Measurements from ENCODE around the gene BOLA2B.
"Not testable (repeated sequence)": the region's sequence is repeated elsewhere in the genome, so short reads cannot be mapped to it uniquely, and the experiment has no call there.

Gene BOLA2B

GRCh38 chr16:30193615-30194014, at the start of gene BOLA2B, which contains the start of gene SLX1A:
Gene BOLA2B, minus strand, starts transcription at chr16:30193666. Its CDS starts 71 bp downstream, at chr16:30193595.
Gene SLX1A, plus strand, starts transcription at chr16:30193875. Its CDS starts 210 bp downstream, at chr16:30194085.
- not testable (repeated sequence) for H3K4me3 Mint-ChIP-seq; H3K27me3 Mint-ChIP-seq (ENCODE audit: low read depth); H3K4me1 Mint-ChIP-seq; H3K36me3 Mint-ChIP-seq (ENCODE audit: low read depth); H3K27ac Mint-ChIP-seq; H3K9me3 Mint-ChIP-seq

DNA sequence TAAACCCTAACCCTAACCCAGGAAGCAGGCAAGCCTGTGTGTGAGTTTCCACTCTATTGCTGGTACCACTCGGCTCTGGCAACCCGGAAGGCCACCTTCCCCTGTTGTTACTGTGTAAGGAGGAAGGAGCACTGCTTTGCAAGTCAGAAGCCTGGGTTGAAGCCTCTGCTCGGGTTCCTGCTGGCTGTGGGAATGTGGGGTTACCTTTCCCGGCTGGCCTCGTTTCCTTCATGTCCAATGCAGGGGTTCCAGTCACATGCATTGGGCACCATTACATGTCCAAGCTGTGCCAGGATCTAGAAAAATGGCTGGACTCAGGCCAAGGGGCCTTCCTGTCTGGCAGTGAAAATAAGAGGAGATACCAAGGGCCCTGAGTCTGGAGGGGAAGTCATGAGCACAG, 23.6 kb upstream of the BOLA2B start:
- H3K27ac Mint-ChIP-seq; H3K27me3 Mint-ChIP-seq (ENCODE audit: low read depth); H3K36me3 Mint-ChIP-seq (ENCODE audit: low read depth); H3K4me1 Mint-ChIP-seq; H3K9me3 Mint-ChIP-seq; H3K4me3 Mint-ChIP-seq: not testable (repeated sequence)

DNA sequence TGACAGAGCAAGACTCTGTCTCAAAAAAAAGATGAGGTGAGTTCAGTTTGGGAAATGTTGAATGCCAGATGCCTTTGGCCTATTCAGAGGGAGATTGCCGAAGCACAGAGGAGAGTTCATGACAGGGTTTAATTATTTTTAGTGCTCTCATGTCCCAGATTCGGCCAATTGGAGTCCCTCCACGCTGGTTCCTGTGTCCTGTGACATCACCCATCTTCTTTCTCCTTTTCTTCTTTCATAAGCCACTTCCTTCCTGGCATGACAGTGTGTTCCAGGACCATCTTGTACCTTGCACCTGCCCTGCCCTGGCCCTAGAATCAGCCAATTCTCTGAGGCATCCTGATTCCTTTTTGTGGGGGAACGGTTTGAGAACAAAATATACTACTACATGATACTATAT, 17.9 kb upstream of the BOLA2B start:
- not testable (repeated sequence) for H3K9me3 Mint-ChIP-seq; H3K27me3 Mint-ChIP-seq (ENCODE audit: low read depth); H3K4me1 Mint-ChIP-seq; H3K27ac Mint-ChIP-seq; H3K4me3 Mint-ChIP-seq; H3K36me3 Mint-ChIP-seq (ENCODE audit: low read depth)

GRCh38 chr16:30209032-30209431, 15.6 kb upstream of the BOLA2B start:
- not testable (repeated sequence) for H3K27me3 Mint-ChIP-seq (ENCODE audit: low read depth); H3K4me3 Mint-ChIP-seq; H3K27ac Mint-ChIP-seq; H3K4me1 Mint-ChIP-seq; H3K36me3 Mint-ChIP-seq (ENCODE audit: low read depth); H3K9me3 Mint-ChIP-seq

GRCh38 chr16:30207063-30207704, 13.7 kb upstream of the BOLA2B start:
- H3K9me3 Mint-ChIP-seq; H3K36me3 Mint-ChIP-seq (ENCODE audit: low read depth): not testable (repeated sequence)
- peak overlapping the region in 1 of 3 experiments; percentile 17 for H3K4me3 Mint-ChIP-seq

GRCh38 chr16:30206252-30206651, 12.8 kb upstream of the BOLA2B start:
- H3K36me3 Mint-ChIP-seq (ENCODE audit: low read depth); H3K4me3 Mint-ChIP-seq; H3K4me1 Mint-ChIP-seq; H3K27me3 Mint-ChIP-seq (ENCODE audit: low read depth); H3K27ac Mint-ChIP-seq; H3K9me3 Mint-ChIP-seq: not testable (repeated sequence)

More at GRCh38 chr16:30207063-30207704, 13.7 kb upstream of the BOLA2B start:
- not testable (repeated sequence) for H3K27me3 Mint-ChIP-seq (ENCODE audit: low read depth); H3K27ac Mint-ChIP-seq; H3K4me1 Mint-ChIP-seq

GRCh38 chr16:30205541-30206236, 12.2 kb upstream of the BOLA2B start:
- H3K4me1 Mint-ChIP-seq; H3K27ac Mint-ChIP-seq; H3K9me3 Mint-ChIP-seq; H3K27me3 Mint-ChIP-seq (ENCODE audit: low read depth); H3K36me3 Mint-ChIP-seq (ENCODE audit: low read depth); H3K4me3 Mint-ChIP-seq: not testable (repeated sequence)

DNA sequence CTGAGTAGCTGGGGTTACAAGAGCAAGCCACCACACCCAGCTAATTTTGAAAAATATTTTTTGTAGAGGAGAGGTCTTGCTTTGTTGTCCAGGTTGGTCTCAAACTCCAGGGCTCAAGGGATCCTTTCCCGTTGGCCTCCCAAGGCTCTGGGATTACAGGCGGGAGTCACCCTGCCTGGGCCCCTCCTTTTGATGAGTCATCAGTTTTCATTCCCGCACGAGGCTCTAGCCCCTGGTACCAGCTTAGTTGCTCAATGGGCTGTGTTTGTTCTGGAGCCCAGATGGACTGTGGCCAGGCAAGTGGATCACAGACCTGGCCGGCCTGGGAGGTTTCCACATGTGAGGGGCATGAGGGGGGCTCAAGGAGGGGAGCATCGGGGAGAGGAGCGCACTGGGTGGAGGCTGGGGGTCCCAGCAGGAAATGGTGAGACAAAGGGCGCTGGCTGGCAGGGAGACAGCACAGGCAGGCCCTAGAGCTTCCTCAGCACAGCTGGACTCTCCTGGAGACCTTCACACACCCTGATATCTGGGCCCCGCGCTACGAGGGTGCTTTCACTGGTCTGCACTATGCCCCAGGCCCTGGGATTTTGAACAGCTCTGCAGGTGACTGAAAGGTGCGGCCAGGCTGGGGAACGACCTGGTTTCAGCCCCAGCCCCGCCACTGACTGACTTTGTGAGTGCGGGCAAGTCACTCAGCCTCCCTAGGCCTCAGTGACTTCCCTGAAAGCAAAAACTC, 6.3 kb upstream of the BOLA2B start:
- H3K27ac Mint-ChIP-seq; H3K9me3 Mint-ChIP-seq; H3K36me3 Mint-ChIP-seq (ENCODE audit: low read depth); H3K4me3 Mint-ChIP-seq; H3K4me1 Mint-ChIP-seq; H3K27me3 Mint-ChIP-seq (ENCODE audit: low read depth): not testable (repeated sequence)

DNA sequence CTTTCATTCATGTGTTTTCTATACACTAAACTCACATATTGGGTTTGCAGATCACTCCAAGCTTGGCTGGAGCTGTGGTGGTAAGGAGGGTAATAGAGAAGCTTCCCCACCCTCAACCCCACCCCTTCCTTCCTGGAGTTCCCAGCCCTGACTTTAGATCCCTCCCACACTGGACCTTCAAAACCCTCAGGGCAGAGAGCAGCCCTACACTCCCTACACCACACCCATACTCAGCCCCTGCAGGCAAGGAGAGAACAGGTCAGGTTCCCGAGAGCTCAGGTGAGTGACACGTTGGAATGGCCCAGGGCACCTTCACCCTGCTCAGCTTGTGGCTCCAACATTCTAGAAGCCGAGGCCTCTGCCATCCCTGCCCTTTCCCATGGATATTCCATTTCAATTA, 5.6 kb upstream of the BOLA2B start, which contains the start of gene SULT1A3:
Gene SULT1A3, plus strand, starts transcription at position 207 of the 400 bp plus-strand sequence. CDS start 1,474 bp downstream, outside the sequence.
- H3K27me3 Mint-ChIP-seq (ENCODE audit: low read depth); H3K36me3 Mint-ChIP-seq (ENCODE audit: low read depth); H3K4me3 Mint-ChIP-seq; H3K9me3 Mint-ChIP-seq; H3K27ac Mint-ChIP-seq; H3K4me1 Mint-ChIP-seq: not testable (repeated sequence)

GRCh38 chr16:30197001-30197400, 3.5 kb upstream of the BOLA2B start:
- not testable (repeated sequence) for H3K36me3 Mint-ChIP-seq (ENCODE audit: low read depth); H3K9me3 Mint-ChIP-seq; H3K27ac Mint-ChIP-seq; H3K27me3 Mint-ChIP-seq (ENCODE audit: low read depth); H3K4me1 Mint-ChIP-seq; H3K4me3 Mint-ChIP-seq

DNA sequence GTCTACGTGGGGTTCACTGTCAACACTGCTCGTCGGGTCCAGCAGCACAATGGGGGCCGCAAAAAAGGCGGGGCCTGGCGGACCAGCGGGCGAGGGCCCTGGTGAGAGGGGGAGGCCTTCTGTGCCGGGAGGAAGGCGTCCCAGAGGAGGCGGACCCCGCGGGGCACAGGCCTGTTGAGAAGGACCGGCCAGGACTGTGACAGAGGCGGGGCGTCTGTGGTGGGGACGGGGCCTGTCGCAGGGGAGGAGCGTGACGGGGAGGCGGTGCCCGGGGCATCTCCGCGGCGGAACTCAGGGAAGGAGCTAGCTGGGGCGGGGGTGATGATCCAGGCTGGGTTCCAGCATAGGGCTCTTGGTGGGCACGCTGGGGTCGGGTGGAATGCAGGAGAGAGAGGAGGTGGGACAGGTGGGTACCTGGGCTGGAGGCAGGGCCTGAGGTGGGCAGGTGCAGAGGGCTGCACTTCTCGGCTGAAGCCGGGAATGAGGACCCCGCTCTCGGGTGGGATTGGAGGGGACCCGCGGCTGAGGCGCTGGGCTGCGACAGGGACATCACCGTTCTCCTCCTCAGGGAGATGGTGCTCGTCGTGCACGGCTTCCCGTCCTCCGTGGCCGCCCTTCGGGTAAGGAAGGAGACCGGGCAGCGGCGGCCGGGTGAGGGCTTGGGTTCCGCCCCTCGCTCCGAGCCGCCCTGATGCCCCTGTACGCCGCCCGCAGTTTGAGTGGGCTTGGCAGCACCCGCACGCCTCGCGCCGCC, 883 bp upstream of the BOLA2B start:
- H3K36me3 Mint-ChIP-seq (ENCODE audit: low read depth); H3K9me3 Mint-ChIP-seq; H3K27me3 Mint-ChIP-seq (ENCODE audit: low read depth); H3K4me3 Mint-ChIP-seq; H3K27ac Mint-ChIP-seq; H3K4me1 Mint-ChIP-seq: not testable (repeated sequence)

GRCh38 chr16:30193098-30193497, 368 bp downstream of the BOLA2B start:
- not testable (repeated sequence) for H3K9me3 Mint-ChIP-seq; H3K36me3 Mint-ChIP-seq (ENCODE audit: low read depth); H3K27me3 Mint-ChIP-seq (ENCODE audit: low read depth); H3K4me3 Mint-ChIP-seq; H3K27ac Mint-ChIP-seq; H3K4me1 Mint-ChIP-seq

DNA sequence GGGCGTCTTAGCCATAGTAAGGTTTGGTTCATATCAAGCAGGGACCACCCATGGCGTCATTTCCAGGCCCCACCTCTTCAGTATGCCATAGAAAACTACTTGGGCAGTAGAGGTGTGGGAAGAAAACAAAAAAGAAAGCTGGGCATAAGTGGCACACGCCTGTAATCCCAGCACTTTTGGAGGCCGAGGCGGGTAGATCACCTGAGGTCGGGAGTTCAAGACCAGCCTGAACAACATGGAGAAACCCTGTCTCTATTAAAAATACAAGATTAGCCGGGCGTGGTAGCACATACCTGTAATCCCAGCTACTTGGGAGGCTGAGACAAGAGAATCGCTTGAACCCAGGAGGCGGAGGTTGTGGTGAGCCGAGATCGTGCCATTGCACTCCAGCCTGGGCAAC, 2.3 kb downstream of the BOLA2B start:
- H3K4me3 Mint-ChIP-seq; H3K36me3 Mint-ChIP-seq (ENCODE audit: low read depth); H3K27ac Mint-ChIP-seq; H3K27me3 Mint-ChIP-seq (ENCODE audit: low read depth); H3K9me3 Mint-ChIP-seq; H3K4me1 Mint-ChIP-seq: not testable (repeated sequence)

Data from nephron (organoid).